ENCODE measurements around the gene PRSS1. TPM values are rescaled to one million over a fixed set of nuclear protein-coding genes. Genes with fewer than 3 reads are reported as not detected.

PRSS1 gene
- total and polyA plus RNA-seq, 2 of the 8 experiments (the other 6 are each of a cell fraction or from before 2014, with no cell fraction given): 0.09 TPM; not detected in 1

DNA sequence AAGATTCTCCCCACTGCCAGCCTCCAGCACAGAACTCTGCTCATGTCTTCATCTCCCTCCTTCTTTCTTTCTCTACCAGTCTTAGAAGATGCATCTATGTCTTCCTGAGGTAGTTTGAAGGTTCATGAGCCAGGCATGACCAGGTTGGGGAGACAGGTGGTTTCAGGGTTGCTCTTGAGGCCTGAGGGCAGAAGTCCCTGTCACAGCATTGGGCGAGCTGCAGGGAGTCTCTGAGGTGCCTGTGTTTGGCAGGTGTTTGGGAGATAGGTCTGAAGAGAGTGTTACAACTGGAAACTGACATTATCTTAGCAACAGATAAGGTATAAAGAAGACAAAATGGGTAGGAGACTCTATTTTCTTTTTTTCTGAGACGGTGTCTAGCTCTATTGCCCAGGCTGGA is 40.2 kb downstream of the PRSS1 start:
- H3K4me2 ChIP-seq (ENCODE audit: insufficient read depth in 1 of 2, low read depth in 2 of 2, low read length in 2 of 2): no peak overlapping the region
- DNase-seq (ENCODE audit: low read depth in 1 of 2, low spot score in 2 of 2) (no peak), FAIRE-seq (no peak)
- no peak overlapping the region for H2AFZ ChIP-seq (ENCODE audit: low read length)
- no peak overlapping the region for H3K4me3 ChIP-seq (ENCODE audit: extremely low read depth in 1 of 4, insufficient read depth in 2 of 4, low read depth in 3 of 4, low read length in 4 of 4)
- H2BK5ac ChIP-seq (ENCODE audit: low read depth, low read length): no peak overlapping the region
- H4K20me1 ChIP-seq (replicated peaks in 1 of 2; ENCODE audit: control insufficient read depth in 1 of 2, insufficient read depth in 2 of 2, low read length in 2 of 2): no peaks in the 10 kb centered on the region
- no peak overlapping the region for H3K23ac ChIP-seq (ENCODE audit: insufficient read length)
- no peak overlapping the region for H2BK120ac ChIP-seq (replicated peaks; ENCODE audit: low read depth, low read length)
- H4K5ac ChIP-seq (ENCODE audit: insufficient read length, low read depth, low read length): no peak overlapping the region
- H3K79me1 ChIP-seq (ENCODE audit: low read depth, low read length): no peaks in the 10 kb centered on the region
- no peak overlapping the region for H3K56ac ChIP-seq (replicated peaks; ENCODE audit: insufficient read length, low read depth, low read length)
- H2BK20ac ChIP-seq (ENCODE audit: low read length): no peak overlapping the region
- no peaks in the 10 kb centered on the region for H3K27me3 ChIP-seq (replicated peaks in 1 of 4; ENCODE audit: control insufficient read depth in 3 of 4, extremely low read depth in 1 of 4, insufficient read depth in 3 of 4, low read length in 3 of 4)
- no peaks in the 10 kb centered on the region for H3K36me3 ChIP-seq (ENCODE audit: control insufficient read depth in 2 of 4, insufficient read depth in 4 of 4, low read length in 3 of 4)
- H3K14ac ChIP-seq (ENCODE audit: insufficient read length): no peak overlapping the region
- ChIA-PET POLR2A (ENCODE audit: partially characterized antibody) (no interaction called here), CTCF (ENCODE audit: partially characterized antibody) (interaction anchor here (0.7 to 24.1 kb wide), 10 partner anchors 9 to 248 kb away, joined by 3 to 430 read pairs (median 4); no protein-coding TSS in a partner anchor)
- H2BK12ac ChIP-seq (ENCODE audit: low read depth, low read length): no peak overlapping the region
- H3K27ac ChIP-seq (ENCODE audit: low read depth, low read length): no peak overlapping the region
- H3K23me2 ChIP-seq (ENCODE audit: low read depth, low read length): no peaks in the 10 kb centered on the region
- H2BK15ac ChIP-seq (ENCODE audit: low read length): no peak overlapping the region
- no peak overlapping the region for H3K9ac ChIP-seq (replicated peaks in 1 of 4; ENCODE audit: extremely low read depth in 1 of 4, low read depth in 3 of 4, low read length in 3 of 4)
- H2AK5ac ChIP-seq (ENCODE audit: low read depth, low read length): no peak overlapping the region
- no peak overlapping the region for H4K8ac ChIP-seq (ENCODE audit: extremely low read depth, insufficient read depth, low read length)
- H3K79me2 ChIP-seq (ENCODE audit: control insufficient read depth in 1 of 2, insufficient read depth in 2 of 2, low read length in 2 of 2): no peaks in the 10 kb centered on the region
- 97% methylated on average over 2 of the region's 2 CpGs; no CpG with 5 or more reads in 1 of the 2 experiments for whole genome bisulfite sequencing, 2 experiments (ENCODE audit: extremely low coverage in 1 of 2, insufficient coverage in 1 of 2, insufficient read length in 1 of 2, insufficient replicate concordance in 2 of 2, low coverage in 1 of 2, low lambda C conversion rate in 2 of 2, missing lambda C conversion rate in 1 of 2)
- H3K18ac ChIP-seq (ENCODE audit: extremely low read depth, low read length): peak overlapping the region; percentile 60; the same call in 1 of the 2 replicates
- no peak overlapping the region for H3K4ac ChIP-seq (replicated peaks; ENCODE audit: insufficient read length, low read depth, low read length)
- H4K91ac ChIP-seq (replicated peaks; ENCODE audit: insufficient read length, low read length): no peak overlapping the region
- H3K4me1 ChIP-seq (replicated peaks in 1 of 4; ENCODE audit: control insufficient read depth in 3 of 4, insufficient read depth in 4 of 4, low read length in 3 of 4): no peaks in the 10 kb centered on the region
- no peaks in the 10 kb centered on the region for H3K9me3 ChIP-seq (ENCODE audit: insufficient read depth in 2 of 2, low read depth in 1 of 2, low read length in 1 of 2)
- TF ChIP-seq HDAC2 (IDR thresholded peaks at IDR 0.05; ENCODE audit: borderline replicate concordance in 1 of 2, low read depth in 2 of 2, low read length in 2 of 2) (no peak), CEBPB (IDR thresholded peaks at IDR 0.05; ENCODE audit: low read depth, low read length) (no peak), ZNF274 (IDR thresholded peaks at IDR 0.05; ENCODE audit: borderline replicate concordance, extremely low read depth, low read length) (no peak), SRF (IDR thresholded peaks at IDR 0.05; ENCODE audit: low read depth, low read length) (no peak), SAP30 (IDR thresholded peaks at IDR 0.05; ENCODE audit: insufficient read depth, insufficient replicate concordance, low read length) (no peak), POLR2A (IDR thresholded peaks at IDR 0.05; ENCODE audit: control extremely low read depth in 1 of 2, low read depth in 2 of 2, low read length in 2 of 2) (no peak), RFX5 (IDR thresholded peaks at IDR 0.05; ENCODE audit: borderline replicate concordance, low read depth, low read length) (no peak), RXRA (IDR thresholded peaks at IDR 0.05; ENCODE audit: insufficient read depth, low read depth, low read length) (no peak), ASH2L (IDR thresholded peaks at IDR 0.05; ENCODE audit: low read length) (no peak), KDM1A (IDR thresholded peaks at IDR 0.05; ENCODE audit: borderline replicate concordance, low read length) (no peak), YY1 (IDR thresholded peaks at IDR 0.05; ENCODE audit: low read depth, low read length) (no peak), BACH1 (IDR thresholded peaks at IDR 0.05; ENCODE audit: low read length) (no peak)
- TF ChIP-seq, protein P1, sequence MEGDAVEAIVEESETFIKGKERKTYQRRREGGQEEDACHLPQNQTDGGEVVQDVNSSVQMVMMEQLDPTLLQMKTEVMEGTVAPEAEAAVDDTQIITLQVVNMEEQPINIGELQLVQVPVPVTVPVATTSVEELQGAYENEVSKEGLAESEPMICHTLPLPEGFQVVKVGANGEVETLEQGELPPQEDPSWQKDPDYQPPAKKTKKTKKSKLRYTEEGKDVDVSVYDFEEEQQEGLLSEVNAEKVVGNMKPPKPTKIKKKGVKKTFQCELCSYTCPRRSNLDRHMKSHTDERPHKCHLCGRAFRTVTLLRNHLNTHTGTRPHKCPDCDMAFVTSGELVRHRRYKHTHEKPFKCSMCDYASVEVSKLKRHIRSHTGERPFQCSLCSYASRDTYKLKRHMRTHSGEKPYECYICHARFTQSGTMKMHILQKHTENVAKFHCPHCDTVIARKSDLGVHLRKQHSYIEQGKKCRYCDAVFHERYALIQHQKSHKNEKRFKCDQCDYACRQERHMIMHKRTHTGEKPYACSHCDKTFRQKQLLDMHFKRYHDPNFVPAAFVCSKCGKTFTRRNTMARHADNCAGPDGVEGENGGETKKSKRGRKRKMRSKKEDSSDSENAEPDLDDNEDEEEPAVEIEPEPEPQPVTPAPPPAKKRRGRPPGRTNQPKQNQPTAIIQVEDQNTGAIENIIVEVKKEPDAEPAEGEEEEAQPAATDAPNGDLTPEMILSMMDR (IDR thresholded peaks at IDR 0.05; ENCODE audit: control extremely low read depth in 1 of 3, insufficient read depth in 1 of 3, low read depth in 1 of 3, low read length in 3 of 3): no peak

All from H1 (cell line).